ENCODE results near the gene SMIM45.

The SMIM45 gene

DNA sequence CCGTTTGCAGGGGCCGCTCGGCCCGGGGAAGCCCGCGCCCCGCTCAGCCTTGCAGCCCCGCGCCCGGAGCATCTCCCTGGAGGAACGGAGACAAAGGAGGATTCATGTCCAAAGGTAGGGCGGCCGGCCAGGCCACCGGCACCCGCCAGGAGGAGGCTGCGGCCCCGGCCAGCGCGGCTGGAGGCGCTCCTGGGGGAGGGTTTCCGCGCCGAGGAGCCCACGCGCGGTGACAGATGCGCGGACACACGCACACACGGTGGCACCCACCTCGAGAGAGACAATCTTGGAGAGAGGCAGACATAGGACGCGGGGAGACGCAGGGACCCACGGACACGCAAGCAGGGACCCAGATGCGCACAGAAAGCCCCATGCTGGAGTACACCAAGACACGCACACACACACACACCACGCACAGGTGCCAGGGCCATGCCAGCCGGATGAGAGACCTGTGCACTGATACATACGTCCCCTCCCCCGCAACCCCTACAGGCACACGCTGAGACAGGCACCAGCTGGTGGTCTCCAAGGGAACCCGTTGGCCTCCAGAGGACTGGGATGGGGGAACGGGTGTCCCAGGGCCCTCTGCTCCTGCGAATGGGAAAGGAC is 25.1 kb downstream of the SMIM45 start:
- WGBS, 3 donors = 1 to 2% (median 1%) methylated on average over 42 to 46 of the region's 46 CpGs
- H3K27ac ChIP-seq = no peak overlapping the region
- no peak for DNase-seq
- no peaks in the 10 kb centered on the region for H3K36me3 ChIP-seq
- TF ChIP-seq POLR2A (IDR thresholded peaks at IDR 0.05) (no peak), EP300 (IDR thresholded peaks at IDR 0.05) (no peak)
- TF ChIP-seq, protein P1, sequence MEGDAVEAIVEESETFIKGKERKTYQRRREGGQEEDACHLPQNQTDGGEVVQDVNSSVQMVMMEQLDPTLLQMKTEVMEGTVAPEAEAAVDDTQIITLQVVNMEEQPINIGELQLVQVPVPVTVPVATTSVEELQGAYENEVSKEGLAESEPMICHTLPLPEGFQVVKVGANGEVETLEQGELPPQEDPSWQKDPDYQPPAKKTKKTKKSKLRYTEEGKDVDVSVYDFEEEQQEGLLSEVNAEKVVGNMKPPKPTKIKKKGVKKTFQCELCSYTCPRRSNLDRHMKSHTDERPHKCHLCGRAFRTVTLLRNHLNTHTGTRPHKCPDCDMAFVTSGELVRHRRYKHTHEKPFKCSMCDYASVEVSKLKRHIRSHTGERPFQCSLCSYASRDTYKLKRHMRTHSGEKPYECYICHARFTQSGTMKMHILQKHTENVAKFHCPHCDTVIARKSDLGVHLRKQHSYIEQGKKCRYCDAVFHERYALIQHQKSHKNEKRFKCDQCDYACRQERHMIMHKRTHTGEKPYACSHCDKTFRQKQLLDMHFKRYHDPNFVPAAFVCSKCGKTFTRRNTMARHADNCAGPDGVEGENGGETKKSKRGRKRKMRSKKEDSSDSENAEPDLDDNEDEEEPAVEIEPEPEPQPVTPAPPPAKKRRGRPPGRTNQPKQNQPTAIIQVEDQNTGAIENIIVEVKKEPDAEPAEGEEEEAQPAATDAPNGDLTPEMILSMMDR (IDR thresholded peaks at IDR 0.05) = no peak
- no peaks in the 10 kb centered on the region for H3K27me3 ChIP-seq
- peak overlapping the region; percentile 12 for H3K4me3 ChIP-seq
- peaks cover 3% of the 10 kb centered on the region for H3K4me1 ChIP-seq (ENCODE audit: insufficient read depth)
- H3K9me3 ChIP-seq = no peaks in the 10 kb centered on the region
- intact Hi-C loops (cut with DNase I) = no loop called here

DNA sequence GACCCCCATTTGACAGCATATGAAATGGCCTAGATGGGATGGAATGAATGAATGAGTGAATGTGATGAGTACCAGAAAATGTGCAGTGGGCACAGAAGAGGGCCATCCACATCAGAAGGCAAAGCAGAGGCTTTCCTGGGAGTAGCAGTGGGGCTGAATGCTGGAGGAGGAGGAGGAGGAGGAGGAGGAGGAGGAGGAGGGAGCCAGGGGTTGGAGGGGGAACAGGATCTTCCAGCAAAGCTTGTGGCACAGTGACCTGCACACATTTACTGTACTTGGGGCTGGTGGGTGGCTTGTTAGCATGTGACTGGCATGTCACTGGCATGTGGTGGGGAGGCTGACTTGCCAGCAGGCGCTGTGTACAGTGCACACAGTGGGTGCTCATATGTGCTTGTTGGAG is 26.8 kb downstream of the SMIM45 start:
- no peak for DNase-seq
- Histone ChIP-seq H3K27me3 (no peaks in the 10 kb centered on the region), H3K9me3 (no peaks in the 10 kb centered on the region), H3K27ac (no peak overlapping the region), H3K36me3 (no peaks in the 10 kb centered on the region), H3K4me3 (no peak overlapping the region), H3K4me1 (ENCODE audit: insufficient read depth) (peaks cover 3% of the 10 kb centered on the region)
- TF ChIP-seq, protein P1 (IDR thresholded peaks at IDR 0.05) = no peak
- TF ChIP-seq POLR2A (IDR thresholded peaks at IDR 0.05) = no peak
- 83 to 100% (median 100%) methylated on average over 1 of the region's 1 CpG for whole genome bisulfite sequencing, 3 donors
- intact Hi-C loops (cut with DNase I) = no loop called here

DNA sequence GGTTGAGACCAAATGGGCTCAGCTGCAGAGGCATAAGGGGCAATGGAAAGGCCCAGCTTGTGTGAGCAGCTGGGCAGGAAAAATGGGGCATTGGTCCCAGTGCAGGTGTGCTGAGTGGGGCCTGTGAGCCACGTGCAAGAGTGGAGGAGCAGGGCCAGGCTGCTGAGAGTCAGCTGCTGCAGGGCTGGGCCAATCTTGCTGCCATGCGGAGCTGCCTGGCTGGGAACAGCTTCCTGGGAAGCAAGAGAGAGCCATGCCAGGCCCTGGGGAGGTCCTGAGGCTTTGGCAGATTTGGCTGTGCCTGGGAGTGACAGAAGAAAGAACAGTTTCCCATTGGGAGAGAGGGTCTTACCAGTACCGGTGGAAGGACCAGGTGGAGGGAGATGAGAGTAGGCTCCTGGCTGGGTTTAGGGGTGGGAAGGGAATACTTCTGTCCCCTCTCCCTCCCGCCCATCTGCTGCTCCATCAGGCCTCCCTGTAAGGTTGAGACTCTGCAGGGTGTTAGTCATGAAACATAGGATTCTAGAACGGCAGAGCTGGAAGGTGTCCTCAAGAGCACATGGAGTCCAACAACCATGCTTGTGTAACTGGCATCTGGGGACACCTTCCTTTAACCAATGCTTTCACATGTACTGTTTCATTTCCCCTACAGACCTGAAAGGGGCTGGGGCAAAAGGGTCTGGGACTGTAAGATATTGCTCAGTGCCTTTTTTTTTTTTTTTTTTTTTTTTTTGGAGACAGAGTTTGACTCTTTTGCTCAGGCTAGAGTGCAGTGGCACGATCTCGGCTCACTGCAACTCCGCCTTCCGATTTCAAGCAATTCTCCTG is 27.7 kb downstream of the SMIM45 start:
- intact Hi-C loops (cut with DNase I) = no loop called here
- Histone ChIP-seq H3K27me3 (no peaks in the 10 kb centered on the region), H3K36me3 (no peaks in the 10 kb centered on the region), H3K4me3 (no peak overlapping the region), H3K27ac (no peak overlapping the region), H3K9me3 (no peaks in the 10 kb centered on the region), H3K4me1 (ENCODE audit: insufficient read depth) (peaks cover 3% of the 10 kb centered on the region)
- no peak for DNase-seq
- TF ChIP-seq EP300 (IDR thresholded peaks at IDR 0.05) (no peak), POLR2A (IDR thresholded peaks at IDR 0.05) (no peak)
- TF ChIP-seq, protein P1 (IDR thresholded peaks at IDR 0.05) = no peak
- 70 to 73% (median 72%) methylated on average over 9 of the region's 9 CpGs for WGBS, 3 donors

DNA sequence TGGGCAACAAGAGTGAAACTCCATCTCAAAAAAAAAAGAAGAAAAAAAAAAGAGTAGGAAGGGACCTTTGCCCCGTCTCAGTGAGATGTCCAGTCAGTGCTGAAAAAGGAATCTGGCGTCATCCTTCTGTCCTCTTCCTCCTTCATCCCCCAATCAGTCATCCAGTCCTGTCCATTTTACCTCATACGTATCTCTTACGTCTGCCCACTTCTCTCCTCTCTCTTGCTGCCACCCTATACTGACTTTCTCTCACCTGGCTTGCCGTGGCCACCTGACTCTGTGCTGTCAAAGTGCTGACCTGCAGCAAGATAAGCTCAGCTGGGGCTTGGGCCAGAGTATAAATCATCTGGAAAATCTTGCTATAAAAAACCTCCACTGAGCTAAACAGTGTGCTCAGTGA is 30.9 kb downstream of the SMIM45 start:
- Histone ChIP-seq H3K27ac (no peak overlapping the region), H3K27me3 (no peaks in the 10 kb centered on the region), H3K4me1 (ENCODE audit: insufficient read depth) (no peaks in the 10 kb centered on the region), H3K36me3 (no peaks in the 10 kb centered on the region), H3K9me3 (no peaks in the 10 kb centered on the region), H3K4me3 (no peak overlapping the region)
- TF ChIP-seq, protein P1 (IDR thresholded peaks at IDR 0.05) = no peak
- TF ChIP-seq POLR2A (IDR thresholded peaks at IDR 0.05) (no peak), EP300 (IDR thresholded peaks at IDR 0.05) (no peak)
- DNase-seq = no peak
- WGBS, 3 donors = 63 to 70% (median 68%) methylated on average over 5 of the region's 5 CpGs
- intact Hi-C loops (cut with DNase I) = no loop called here

Data from ovary (tissue), 7 donors.